ENCODE results near the gene ZMYM2. TPM values are rescaled to one million over a fixed set of nuclear protein-coding genes. Genes with fewer than 3 reads are reported as not detected.

The ZMYM2 gene
- total RNA-seq, 1 experiment from 2014 or later, result 22.1 TPM

GRCh38 chr13:20132052-20132634, 173.6 kb downstream of the ZMYM2 start:
- DNase-seq (ENCODE audit: low read depth), result no peak

GRCh38 chr13:20134732-20135131, 176.2 kb downstream of the ZMYM2 start:
- DNase-seq (ENCODE audit: low read depth), result no peak

- no peak for DNase-seq (ENCODE audit: low read depth)
Observed at GRCh38 chr13:20136781-20137703, 178.5 kb downstream of the ZMYM2 start.

- DNase-seq (ENCODE audit: low read depth), result no peak
Observed at GRCh38 chr13:20137875-20138274, 179.3 kb downstream of the ZMYM2 start.

GRCh38 chr13:20140487-20140886, 182.0 kb downstream of the ZMYM2 start:
- no peak for DNase-seq (ENCODE audit: low read depth)

Other genes starting within 250 kb of the ZMYM2 start
- gene PSPC1, start 175.8 kb upstream of the ZMYM2 start, total RNA-seq (2014; rRNA removed; shearing (Covaris generic)), result 43.3 and 45.1 TPM in 2 replicates
- gene ZMYM5, start 95.1 kb upstream of the ZMYM2 start, total RNA-seq (2014; rRNA removed; shearing (Covaris generic)), result 10.2 and 13.4 TPM in 2 replicates
- gene GJA3, start 202.3 kb downstream of the ZMYM2 start, total RNA-seq (2014; rRNA removed; shearing (Covaris generic)), result not detected in 2 replicates
- 0.30 TPM in 1 of 2 replicates, not detected in the other for gene GJB2, start 234.2 kb downstream of the ZMYM2 start, total RNA-seq (2014; rRNA removed; shearing (Covaris generic))

Measured in M059J (cell line).